ENCODE measurements around the gene NHP2. TPM values are rescaled to one million over a fixed set of nuclear protein-coding genes. Genes with fewer than 3 reads are reported as not detected.

NHP2 gene
- total RNA-seq, 1 donor: 88.1 TPM

DNA sequence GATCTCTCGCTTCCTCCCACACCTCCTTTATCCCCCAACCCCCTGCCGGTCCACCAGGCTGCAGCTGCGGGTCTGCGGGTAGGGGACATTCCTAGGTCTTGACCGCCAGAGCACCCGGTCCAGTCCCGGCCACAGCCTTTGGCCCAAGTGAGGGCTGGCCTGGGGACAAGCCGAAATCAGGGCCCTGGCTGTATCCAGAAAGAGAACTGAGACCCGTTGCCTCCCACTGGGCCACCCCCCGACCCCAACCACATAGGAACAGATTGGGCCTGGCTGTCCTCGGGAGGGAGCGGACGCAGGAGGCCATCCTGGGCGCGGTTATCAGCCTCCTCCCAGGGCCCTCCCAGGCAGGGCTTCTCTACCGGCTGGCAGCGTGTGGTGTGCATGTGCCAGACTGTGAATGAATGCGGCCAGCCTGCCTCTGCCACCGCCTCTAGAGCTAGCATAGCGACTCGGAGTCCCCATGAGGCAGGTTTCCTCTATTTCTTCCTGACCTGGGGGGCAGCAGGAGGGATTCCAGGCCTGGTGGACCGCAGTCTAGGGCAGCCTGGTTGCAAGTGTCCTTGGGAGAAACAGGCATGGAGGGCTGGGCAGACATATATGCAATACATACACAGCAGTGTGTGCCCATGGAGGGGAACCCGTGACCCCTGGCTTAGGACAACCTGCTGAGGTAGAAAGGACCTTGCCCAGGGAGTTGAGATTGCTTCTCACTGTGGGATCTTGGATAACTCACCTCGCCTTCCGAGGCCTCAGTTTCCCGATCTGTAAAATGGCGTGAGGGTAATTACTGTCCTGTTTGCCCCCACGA is 39.2 kb downstream of the NHP2 start:
- no peak for DNase-seq (ENCODE audit: low read depth)
- TF ChIP-seq, protein P1, sequence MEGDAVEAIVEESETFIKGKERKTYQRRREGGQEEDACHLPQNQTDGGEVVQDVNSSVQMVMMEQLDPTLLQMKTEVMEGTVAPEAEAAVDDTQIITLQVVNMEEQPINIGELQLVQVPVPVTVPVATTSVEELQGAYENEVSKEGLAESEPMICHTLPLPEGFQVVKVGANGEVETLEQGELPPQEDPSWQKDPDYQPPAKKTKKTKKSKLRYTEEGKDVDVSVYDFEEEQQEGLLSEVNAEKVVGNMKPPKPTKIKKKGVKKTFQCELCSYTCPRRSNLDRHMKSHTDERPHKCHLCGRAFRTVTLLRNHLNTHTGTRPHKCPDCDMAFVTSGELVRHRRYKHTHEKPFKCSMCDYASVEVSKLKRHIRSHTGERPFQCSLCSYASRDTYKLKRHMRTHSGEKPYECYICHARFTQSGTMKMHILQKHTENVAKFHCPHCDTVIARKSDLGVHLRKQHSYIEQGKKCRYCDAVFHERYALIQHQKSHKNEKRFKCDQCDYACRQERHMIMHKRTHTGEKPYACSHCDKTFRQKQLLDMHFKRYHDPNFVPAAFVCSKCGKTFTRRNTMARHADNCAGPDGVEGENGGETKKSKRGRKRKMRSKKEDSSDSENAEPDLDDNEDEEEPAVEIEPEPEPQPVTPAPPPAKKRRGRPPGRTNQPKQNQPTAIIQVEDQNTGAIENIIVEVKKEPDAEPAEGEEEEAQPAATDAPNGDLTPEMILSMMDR (IDR thresholded peaks at IDR 0.05; ENCODE audit: insufficient read depth, low read depth, low read length): no peak
- H3K4me3 ChIP-seq (ENCODE audit: low read depth, low read length): peak overlapping the region; percentile 9

DNA sequence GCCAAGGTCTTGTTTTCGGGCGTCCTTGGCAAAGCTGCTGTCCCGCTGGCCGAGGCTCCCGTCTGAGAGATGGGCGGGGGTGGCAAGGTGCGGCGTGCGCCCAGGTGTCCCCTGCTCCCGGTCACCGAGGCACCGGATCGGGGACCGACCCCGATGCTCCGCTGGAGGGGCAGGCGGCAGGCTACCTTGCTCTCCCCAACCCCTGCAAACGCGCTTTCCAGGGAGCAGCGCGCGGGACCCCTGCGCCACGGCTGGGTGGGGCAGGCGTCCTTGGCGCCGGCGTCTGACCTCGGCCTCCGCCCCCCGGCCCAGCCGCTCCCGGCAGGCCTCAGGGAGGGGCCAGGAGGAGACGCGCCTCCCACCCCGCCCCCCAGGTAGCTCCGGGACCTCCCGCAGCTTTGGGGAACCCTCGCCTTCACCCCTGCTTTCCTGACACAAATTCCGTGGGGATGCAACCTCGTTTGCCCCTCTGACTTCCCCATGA is 39.8 kb downstream of the NHP2 start:
- H3K4me3 ChIP-seq (ENCODE audit: low read depth, low read length): peak overlapping the region; percentile 47
- TF ChIP-seq, protein P1 (IDR thresholded peaks at IDR 0.05; ENCODE audit: insufficient read depth, low read depth, low read length): no peak
- DNase-seq (ENCODE audit: low read depth): no peak

DNA sequence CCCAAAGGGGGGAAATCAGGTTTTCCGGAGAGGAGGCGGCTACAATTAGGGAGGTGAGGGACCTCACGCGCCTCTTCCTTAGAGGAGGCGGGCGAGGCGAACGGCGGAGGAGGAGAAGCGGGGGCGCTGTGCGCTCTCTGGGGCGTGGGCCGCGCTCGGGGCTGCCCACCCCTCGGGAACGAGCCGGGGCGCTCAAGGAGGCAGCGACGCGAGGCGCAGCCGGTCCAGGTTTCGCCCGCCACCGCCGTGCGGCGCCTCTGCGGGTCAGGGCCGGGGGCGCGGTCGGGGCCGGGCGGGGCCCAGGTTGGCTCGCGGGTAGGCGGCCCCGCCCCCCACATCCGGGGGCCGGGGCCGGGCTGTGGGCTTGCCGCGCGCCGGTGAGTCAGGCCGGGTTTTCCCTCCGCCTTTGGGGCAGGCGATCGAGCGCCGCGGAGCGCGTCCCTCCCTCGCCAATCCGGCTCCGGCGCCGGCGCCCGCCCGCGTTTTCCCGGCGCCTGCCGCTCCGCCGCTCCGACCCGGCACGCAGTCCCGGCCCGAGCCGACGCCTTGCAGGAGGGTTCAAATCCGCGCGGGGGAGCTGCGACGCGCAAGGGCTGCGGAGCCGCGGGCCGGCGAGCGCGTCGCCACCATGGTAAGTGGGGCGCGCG is 40.4 kb downstream of the NHP2 start, which contains the start of gene N4BP3:
Gene N4BP3, plus strand, starts transcription at position 392 of the 647 bp plus-strand sequence. CDS start 6,052 bp downstream, outside the sequence.
- peak within 1 kb of the TSS; percentile 47 for H3K4me3 ChIP-seq (ENCODE audit: low read depth, low read length)
- TF ChIP-seq, protein P1 (IDR thresholded peaks at IDR 0.05; ENCODE audit: insufficient read depth, low read depth, low read length): no peak
- peak; percentile 38 for DNase-seq (ENCODE audit: low read depth)

DNA sequence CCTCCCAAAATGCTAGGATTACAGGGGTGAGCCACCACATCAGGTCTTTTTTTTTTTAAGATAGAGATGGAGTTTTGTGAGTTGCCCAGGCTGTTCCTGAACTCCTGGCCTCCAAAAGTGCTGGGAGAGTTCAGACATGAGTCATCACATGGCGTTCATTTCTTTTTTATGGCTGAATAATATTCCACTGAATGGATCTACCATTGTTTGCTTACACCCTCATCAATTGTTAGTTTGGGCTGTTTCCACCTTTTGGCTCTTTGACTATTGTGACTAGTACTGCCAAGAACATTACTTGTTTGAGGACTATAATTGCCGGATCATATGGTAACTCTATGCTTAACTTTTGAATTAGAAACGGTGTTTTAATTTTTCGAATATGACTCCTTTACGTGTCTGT is 41.1 kb downstream of the NHP2 start:
- TF ChIP-seq, protein P1 (IDR thresholded peaks at IDR 0.05; ENCODE audit: insufficient read depth, low read depth, low read length): no peak
- H3K4me3 ChIP-seq (ENCODE audit: low read depth, low read length): no peak overlapping the region
- no peak for DNase-seq (ENCODE audit: low read depth)

DNA sequence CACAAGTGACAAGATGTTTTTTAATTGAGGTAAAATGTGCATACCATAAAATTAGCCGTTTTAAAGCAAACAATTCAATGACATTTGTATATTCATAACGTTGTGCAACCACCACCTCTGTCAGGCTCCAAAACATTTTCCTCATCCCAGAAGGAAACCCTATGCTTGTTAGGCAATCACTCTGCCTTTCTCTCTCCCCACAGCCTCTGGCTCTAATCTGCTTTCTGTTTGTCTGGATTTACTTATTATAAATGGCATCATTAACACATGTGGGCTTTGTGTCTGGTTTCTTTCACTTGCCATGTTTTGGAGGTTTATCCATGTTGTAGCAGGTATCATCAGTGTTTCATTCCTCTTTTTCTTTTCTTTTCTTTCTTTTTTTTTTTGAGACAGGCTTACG is 41.8 kb downstream of the NHP2 start:
- no peak overlapping the region for H3K4me3 ChIP-seq (ENCODE audit: low read depth, low read length)
- peak; percentile 90 for DNase-seq (ENCODE audit: low read depth)
- TF ChIP-seq, protein P1 (IDR thresholded peaks at IDR 0.05; ENCODE audit: insufficient read depth, low read depth, low read length): no peak

DNA sequence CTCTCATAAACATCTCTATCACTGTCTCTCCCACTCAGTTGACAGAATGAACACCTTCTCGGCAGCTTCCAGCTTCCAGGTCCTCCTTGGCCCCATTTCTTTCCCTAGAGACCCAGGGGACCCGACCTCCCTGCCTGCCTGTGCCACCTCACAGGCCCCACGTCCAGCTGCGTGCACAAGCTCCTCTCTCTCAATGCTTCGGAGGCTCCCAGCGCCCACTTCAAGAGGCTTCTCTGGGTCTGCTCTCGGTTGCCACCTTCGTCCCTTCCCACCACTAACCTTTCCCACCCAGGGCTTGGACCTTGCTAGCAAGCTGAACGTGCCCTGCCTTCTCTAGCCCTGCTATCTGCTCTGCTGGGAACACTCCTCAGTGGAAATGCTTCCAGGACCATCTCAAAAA is 43.2 kb downstream of the NHP2 start:
- H3K4me3 ChIP-seq (ENCODE audit: low read depth, low read length): no peak overlapping the region
- TF ChIP-seq, protein P1 (IDR thresholded peaks at IDR 0.05; ENCODE audit: insufficient read depth, low read depth, low read length): no peak
- DNase-seq (ENCODE audit: low read depth): no peak
